Activated CD4-positive, CD25-positive, alpha-beta regulatory T cell treated with anti-CD3 and anti-CD28 coated beads, Interleukin-2, amount 50 U/mL, for 24 hours (primary cell): ENCODE results near the gene LIG3.
"Not testable (repeated sequence)": the region's sequence is repeated elsewhere in the genome, so short reads cannot be mapped to it uniquely, and the experiment has no call there.

ENCODE experiments used
- ATAC-seq, 2 donors: fragments of 150-1000 bp; cut with Tn5 transposase; one replicate each; pipeline ENCODE4 v1.10.0; 2021; ENCODE audit warnings: mild to moderate bottlenecking in 1 of 2, moderate library complexity in 1 of 2

LIG3 gene

DNA sequence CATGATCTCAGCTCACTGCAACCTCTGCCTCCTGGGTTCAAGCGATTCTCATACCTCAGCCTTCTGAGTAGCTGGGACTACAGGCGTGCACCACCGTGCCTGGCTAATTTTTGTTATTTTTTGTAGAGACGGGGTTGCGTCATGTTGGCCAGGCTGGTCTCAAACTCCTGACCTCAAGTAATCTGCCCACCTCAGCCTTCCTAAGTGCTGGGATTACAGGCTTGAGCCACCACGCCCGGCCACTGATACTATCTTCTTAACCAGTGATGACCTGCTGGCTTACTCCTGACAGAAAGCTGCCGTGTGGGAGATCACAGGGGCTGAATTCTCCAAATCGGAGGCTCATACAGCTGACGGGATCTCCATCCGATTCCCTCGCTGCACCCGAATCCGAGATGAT, 20.7 kb downstream of the LIG3 start:
- ATAC-seq = not testable (repeated sequence)

- no peak for ATAC-seq
These were observed 21.2 kb downstream of the LIG3 start for GRCh38 chr17:35001549-35001948.

DNA sequence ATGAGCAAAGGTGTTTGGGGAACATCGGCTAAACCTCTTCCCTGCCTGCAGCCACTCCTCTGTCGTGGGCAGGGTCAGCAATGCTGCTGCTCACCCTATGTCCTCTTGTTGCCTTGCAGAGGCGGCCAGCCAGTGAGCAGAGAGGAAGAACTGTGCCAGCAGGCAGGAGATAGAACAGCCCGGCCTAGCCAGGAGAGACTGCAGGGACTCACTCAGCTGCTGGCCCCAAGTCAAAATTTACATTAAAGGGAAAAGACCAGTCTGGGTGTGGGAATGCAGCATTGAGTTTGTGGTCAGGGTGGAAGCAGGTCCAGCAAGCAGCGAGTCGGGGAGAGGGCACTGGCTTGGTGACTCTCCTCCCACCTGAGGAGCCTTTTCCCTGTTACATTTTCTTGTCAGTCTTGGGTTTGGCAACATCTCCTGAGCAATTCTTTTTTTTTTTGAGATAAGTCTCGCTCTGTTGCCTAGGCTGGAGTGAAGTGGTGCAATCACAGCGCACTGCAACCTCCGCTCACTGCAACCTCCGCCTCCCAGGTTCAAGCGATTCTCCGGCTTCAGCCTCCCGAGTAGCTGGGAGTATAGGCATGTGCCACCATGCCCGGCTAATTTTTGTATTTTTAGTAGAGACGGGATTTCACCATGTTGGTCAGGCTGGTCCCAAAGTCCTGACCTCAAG, 22.7 kb downstream of the LIG3 start:
- no peak for ATAC-seq

DNA sequence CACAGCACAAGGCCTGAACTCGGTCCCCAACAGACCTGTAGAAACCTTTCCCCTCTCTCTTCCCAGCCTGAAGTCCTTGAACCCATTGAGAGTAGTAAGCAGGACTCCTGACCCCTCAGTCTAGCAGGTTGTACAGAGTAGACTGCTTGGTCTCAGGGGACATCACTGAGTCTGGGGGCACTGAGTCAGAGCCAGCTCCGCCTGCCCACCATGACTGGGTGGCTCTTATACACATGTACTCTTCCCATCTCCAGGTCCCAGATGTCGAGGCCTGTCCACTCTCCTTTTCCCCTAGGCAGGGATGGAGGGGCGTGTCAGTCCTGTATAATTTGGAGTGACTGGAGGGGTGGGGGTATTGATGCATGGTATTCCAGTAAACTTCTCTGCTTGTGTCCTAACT, 23.5 kb downstream of the LIG3 start:
- ATAC-seq = no peak

DNA sequence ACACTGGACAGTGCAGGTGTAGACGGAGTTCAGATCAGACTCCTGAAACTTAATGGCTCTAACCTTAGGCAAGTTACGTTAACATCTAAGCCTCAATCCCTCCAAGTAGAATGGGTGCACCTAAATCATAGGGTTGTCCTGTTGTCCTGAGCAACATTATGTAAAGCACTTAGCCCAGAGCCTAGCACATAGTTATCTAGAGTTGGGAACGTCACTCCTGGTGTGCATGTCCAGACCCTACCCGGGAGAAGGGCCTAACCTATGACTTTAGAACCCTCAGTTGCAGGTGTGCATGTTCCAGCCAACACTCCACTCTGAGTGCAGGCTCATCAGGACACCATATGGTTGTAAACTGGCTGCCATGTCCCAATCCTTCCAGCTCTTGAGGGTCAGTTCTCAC, 26.0 kb downstream of the LIG3 start:
- ATAC-seq = no peak

DNA sequence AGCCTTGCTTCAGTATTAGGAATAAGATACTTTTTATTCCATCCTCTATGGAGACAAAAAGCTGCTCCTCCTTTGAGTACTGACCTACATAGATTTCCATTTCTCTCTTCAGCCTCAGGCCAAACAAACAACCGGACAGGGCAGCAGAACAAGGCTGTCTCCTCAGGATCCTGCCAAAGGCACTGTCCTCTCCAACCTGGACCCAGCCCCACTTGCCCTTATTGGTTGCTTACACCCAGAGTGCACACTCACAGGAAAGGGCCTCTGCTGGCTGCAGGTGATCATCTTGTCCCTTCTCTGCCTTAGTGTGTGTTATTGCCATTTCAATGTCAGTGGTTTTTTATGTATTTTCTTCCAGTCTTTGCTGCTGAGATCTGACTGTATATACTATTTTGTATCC, 26.6 kb downstream of the LIG3 start:
- no peak for ATAC-seq

DNA sequence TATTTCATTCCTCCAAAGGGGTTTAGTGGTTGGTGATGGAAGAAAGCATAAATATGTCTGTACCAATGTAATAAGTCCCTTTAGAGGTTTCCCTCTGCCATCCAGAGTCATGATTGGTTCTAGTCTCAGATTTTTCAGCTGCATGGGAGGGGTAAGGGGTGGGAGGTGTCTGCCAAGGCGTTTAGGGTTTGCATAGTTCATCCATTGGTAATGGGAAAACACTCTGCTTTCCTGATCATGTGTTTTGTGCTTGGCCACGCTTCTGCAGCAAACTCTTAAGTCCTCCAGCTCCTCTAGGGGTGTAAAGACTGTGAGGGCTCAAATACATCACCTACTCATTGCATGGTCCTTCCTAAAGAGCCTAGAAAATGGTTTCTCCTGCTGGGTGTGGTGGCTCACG, 29.8 kb downstream of the LIG3 start:
- ATAC-seq = no peak

GRCh38 chr17:35011671-35012216, 31.4 kb downstream of the LIG3 start:
- no peak for ATAC-seq

DNA sequence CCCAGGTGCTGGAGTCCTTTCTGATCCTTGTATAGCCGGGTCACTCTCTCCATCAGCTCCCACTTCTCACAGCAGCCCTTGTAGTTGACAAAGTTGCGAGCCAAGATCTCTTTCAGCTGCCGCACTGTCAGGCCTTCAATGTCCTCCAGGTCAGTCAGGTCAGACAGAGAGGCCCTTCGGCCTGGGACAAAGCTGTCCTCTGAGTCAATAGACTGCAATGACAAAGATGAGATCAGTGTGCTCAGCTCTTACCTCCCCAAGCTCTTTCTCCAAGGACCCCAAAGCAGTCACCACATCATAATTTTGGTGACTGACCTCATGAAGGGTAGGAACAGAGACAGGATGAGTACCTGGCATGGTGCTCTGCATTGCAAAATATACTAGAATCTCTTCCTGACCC, 36.1 kb downstream of the LIG3 start:
- no peak for ATAC-seq

GRCh38 chr17:35017021-35017420, 36.7 kb downstream of the LIG3 start:
- no peak for ATAC-seq

DNA sequence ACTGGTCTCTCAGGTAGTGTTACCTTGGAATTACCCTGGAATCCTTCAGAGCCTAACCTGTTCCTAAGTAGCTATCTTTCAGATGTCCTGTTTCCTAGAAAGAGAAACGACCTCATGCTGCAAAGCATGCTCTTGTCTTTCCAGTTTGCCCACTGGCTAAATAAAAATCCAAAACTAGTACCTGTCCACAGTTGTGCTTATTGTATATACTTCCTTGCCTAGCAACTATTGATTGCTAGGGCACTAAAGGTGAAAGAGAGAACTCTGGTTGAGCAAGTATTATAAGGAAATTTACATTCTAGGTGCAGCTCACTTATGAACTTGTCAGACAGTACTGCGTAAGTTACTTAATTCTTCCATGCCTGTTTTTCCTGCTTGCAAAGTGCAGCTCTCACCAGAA, 38.5 kb downstream of the LIG3 start:
- no peak for ATAC-seq

DNA sequence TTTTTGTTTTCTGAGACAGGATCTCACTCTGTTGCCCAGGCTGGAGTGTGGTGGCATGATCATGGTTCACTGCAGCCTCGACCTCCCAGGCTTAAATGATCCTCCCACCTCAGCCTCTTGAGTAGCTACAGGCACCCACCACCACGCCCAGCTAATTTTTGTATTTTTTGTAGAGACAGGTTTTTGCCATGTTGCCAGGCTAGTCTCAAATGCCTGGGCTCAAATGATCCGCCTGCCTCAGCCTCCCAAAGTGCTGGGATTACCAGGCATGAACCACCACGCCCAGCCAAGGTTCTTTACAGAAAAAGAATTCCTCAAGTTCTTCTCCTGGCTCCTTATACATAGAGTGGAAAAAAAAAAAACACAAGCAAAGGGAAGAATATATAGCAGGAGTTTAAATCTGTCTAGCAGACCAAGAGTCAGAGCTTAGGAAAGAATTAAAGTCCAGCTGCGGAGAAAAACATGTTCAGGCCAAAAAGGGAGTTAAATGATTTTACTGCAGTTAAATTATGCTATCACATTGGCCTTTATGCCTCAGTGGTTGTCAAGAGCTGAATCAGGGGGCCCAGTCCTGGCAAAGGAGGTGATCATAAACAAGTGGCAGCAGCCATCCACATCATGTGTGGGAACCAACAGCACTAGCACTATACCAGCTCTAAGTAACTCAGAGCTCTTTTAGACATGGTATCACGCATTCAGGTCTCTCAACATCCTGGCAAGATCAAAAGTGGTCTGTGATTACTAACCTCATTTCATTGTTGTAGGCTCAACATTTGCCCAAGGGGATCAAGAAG, 39.3 kb downstream of the LIG3 start:
- no peak for ATAC-seq

- no peak for ATAC-seq
These were observed 41.4 kb downstream of the LIG3 start for GRCh38 chr17:35021520-35022380.

DNA sequence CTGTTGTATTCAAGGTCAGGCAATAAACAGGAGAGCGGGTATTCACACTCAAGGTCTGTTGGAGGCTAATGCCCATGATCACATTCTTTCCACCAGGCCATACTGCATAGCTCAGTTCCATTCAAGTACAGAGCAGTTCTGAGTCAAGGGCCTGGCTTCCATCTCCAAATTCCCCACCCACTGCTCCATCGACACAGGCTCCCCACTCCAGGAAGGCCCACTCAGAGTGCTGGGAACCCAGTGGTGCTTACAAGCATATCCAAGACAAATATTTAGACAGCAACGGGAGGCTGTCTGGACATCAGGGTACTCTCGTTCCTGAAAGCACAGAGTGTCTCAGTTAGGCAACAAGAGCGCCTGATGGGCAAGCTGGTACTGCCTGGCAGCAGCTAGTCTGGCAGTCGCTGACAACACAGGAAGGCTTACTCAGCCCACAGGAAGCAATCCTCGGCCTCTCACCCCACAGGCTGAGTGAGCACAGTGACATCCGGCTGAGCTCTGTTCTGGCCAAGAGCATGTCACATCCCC, 42.3 kb downstream of the LIG3 start:
- peak; percentile 100 for ATAC-seq

- ATAC-seq = no peak
These were observed 43.2 kb downstream of the LIG3 start for GRCh38 chr17:35023538-35023937.

DNA sequence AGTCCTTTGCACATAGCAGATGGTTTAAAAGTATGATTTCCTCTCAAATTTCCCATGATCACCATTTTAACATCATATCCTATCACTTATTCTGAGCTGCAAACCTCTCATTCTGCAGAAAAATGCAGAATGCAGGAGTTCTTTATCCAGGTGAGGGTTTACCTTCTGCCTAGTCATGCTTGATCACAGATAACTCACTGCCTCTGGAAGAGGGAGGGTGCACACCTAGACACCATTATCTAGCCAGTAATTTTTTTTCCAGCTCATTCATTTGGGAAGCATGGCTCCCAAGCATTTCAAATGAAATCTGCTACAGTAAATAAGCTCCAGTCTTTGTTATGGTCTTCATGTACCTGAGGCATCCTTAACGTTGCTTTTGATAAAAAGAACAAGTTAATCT, 45.2 kb downstream of the LIG3 start:
- no peak for ATAC-seq

DNA sequence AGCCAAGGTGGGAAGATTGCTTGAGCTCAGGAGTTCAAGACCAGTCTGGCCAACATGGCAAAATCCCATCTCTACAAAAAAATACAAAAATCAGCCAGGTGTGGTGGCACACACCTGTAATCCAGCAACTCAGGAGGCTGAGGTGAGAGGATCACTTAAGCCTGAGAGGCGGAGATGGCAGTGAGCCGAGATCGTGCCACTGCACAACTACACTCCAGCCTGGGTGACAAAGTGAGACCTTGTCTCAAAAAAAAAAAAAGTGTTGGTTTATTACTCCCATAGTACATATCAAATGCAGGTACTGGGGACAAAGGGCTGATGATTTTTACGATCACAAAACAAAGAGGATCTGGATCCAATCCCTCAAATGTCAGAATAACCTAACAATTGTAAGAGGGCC, 47.8 kb downstream of the LIG3 start:
- ATAC-seq = not testable (repeated sequence)

- ATAC-seq = peak; percentile 74 to 79
These were observed 48.4 kb downstream of the LIG3 start for GRCh38 chr17:35028531-35029262.

DNA sequence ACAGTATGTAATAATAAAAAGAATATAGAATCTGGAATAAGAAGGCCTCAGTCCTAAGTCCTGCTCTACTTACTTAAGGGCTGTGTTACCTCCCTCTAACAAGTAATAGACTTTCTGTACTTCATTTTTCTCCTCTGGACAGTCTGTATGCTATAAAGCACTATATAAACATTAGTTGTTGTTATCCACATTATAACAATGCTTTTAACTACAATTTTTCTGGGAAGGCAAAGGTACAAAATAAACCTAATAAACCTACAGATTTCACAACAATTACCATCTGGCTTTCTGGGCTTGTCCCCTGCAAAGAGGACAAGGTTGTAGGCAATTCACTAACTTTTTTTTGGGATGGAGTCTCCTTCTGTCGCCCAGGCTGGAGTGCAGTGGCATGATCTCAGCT, 50.5 kb downstream of the LIG3 start:
- no peak for ATAC-seq

DNA sequence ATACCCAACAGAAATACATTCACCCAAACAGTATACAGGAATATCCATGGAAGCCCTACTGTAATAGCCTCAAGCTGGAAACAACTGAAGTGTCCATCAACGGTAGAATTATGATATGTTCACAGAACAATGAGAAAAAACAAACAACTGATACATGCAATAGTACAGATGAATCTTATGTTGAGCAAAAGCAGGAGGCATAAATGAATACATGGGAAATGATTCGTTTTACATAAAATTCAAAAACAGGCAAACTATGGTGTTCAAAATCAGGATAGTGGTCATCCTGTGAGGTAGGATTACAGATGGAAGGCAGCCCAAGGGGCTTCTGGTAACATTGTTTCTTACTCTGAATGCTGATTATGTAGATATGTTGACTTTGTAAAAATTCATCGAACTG, 58.1 kb downstream of the LIG3 start:
- ATAC-seq = no peak

DNA sequence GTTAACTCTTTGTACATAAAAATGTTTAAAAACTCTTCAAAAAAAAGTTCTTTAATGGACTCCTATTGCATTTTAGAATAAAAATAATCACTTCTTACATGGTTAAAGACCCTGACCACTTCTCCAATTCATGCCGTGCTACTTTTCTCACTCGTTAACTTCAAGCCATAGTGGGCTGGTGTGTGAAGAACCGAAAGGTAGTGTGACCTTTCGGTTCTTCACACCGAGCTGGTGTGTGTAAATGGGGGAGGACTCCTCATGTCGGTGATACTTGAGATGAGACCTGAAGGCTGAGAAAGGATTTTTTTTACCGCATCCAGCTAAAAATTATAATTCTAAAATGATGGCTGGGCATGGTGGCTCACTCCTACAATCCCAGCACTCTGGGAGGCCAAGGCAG, 61.1 kb downstream of the LIG3 start:
- no peak for ATAC-seq

- ATAC-seq = no peak
These were observed 63.9 kb downstream of the LIG3 start for GRCh38 chr17:35044181-35044580.
